ENCODE measurements around the gene ICOS.

The ICOS gene

DNA sequence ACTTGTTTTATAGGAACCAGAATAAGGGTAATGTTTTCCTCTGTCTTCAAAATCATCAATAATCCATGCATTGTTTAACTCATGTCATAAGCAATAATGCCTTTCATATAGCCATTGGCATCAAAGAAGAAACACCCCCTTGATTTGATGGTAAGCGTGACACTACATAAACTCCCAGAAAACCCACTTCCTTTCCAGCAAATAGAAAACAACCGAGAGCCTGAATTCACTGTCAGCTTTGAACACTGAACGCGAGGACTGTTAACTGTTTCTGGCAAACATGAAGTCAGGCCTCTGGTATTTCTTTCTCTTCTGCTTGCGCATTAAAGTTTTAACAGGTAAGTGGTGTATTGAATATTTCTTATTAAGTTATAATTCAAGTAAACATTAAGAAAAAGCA, at the start of gene ICOS:
Gene ICOS, plus strand, starts transcription at position 229 of the 400 bp plus-strand sequence. Its CDS starts 52 bp downstream, at position 281.
- no peak for DNase-seq

GRCh38 chr2:203887677-203888076, 48.9 kb upstream of the ICOS start:
- no peak for DNase-seq

GRCh38 chr2:203889542-203889941, 47.0 kb upstream of the ICOS start:
- no peak for DNase-seq

GRCh38 chr2:203889944-203890343, 46.6 kb upstream of the ICOS start:
- no peak for DNase-seq

GRCh38 chr2:203890733-203891132, 45.8 kb upstream of the ICOS start:
- DNase-seq: no peak

DNA sequence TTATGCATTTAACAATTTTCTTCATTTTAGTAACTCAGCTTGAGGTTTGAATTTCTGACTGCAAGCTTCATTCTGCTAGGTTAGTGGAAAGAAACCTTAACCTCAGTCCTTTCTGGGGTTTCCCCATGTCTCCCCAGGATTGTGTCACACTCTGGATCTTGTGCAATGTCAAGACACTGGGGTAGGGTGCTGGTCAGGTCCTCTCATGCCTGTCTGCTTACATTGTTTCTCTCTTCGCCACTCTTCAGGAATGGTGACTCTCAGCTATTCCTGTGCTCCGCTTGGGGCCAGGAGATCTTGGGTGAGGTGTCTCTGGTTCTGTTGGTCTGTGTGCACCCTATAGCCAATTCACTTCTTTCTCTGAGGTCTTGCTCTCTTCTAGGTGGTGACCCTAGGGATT, 45.1 kb upstream of the ICOS start:
- no peak for DNase-seq

DNA sequence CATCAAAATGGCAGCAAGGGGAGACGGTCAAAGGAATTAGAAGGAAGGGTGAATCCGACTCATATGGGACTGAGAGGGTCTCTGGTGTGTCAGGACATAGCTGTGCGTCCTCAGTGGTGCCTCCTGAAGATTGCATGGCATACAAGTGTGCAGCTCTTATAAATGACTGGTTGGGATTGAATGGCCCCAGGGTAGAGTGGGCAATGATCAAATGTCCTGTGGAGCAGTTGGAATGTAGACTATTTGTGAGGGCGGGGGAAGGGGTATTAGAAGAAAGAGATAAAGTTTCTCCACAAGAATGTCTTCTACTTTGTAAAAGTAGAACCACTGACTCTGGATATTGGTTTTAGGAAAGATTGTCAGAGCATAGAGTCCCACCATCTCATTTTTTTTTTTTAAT, 44.4 kb upstream of the ICOS start:
- DNase-seq: no peak

GRCh38 chr2:203893401-203893800, 43.2 kb upstream of the ICOS start:
- no peak for DNase-seq

GRCh38 chr2:203893840-203894239, 42.7 kb upstream of the ICOS start:
- DNase-seq: no peak

DNA sequence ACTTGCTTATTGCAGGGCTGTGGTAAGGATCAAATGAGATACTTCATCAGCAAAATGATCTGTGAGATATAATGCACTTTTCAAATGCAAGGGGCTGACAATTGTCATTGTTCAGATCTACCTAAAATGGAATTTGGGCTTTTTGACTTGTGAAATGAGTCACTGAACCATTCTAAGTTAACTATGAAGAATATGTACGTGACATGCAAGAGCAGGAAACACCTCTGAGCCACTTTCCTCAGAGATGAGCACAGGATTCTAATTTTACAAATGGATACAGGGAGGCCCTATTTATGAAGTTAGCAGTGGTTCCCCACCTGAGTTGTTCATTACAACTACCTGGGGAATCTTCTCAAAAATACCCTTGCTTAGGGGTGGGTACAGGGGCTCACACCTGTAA, 42.3 kb upstream of the ICOS start:
- no peak for DNase-seq

- no peak for DNase-seq
Observed at GRCh38 chr2:203897544-203897943, 39.0 kb upstream of the ICOS start.

DNA sequence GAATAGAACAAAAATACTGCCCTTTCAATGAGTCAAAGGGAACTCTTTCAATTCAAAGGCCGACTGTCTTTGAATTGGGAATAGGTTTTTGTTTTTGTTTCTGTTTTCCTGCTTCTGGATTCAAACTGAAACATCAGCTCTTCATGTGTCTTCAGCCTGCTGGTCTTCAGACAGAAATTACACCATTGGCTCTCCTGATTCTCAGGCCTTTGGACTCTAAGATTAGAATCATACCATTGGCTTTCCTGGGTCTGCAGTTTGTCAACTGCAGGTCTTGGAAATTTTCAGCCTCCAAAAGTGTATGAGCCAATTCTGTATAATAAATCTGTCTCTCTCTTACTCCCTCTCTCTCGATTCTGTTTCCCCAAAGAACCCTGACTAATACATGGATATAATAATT, 37.9 kb upstream of the ICOS start:
- no peak for DNase-seq

GRCh38 chr2:203900253-203900652, 36.3 kb upstream of the ICOS start:
- no peak for DNase-seq

- no peak for DNase-seq
Observed at GRCh38 chr2:203904022-203904421, 32.5 kb upstream of the ICOS start.

- no peak for DNase-seq
Observed at GRCh38 chr2:203905656-203906055, 30.9 kb upstream of the ICOS start.

DNA sequence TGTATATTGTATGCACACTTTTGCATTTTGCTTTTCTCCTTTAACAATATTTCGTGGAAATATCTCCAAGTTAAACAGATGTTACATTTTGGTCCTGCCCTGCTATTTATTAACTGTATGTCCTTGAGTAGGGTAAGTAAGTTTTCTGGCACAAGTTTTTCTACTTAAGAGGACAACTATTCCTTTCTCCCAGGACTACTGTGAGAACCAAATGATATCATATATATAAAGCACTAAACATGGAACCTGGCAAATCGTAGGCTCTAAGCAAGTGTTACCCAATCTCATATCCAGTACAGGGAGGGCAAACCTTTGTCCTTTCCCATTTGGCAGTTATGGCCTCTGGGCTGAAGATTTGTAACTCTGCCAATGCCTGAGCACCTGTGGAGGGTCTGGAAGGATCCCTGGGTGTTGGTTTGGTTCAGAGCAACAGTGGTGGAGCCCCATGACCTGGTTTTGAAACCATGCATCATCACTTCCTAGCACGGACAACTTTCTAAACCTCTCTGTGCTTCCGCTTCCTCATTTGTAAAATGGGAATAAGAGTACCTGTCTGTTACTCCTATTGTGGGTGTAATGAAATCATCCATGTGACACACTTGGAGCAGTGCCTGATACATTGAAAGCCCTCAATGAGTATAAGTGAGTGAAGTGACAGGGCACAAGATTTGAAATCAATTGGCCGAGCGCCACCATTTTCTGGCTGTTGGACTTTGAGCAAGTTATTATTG, 28.3 kb upstream of the ICOS start:
- DNase-seq: no peak

DNA sequence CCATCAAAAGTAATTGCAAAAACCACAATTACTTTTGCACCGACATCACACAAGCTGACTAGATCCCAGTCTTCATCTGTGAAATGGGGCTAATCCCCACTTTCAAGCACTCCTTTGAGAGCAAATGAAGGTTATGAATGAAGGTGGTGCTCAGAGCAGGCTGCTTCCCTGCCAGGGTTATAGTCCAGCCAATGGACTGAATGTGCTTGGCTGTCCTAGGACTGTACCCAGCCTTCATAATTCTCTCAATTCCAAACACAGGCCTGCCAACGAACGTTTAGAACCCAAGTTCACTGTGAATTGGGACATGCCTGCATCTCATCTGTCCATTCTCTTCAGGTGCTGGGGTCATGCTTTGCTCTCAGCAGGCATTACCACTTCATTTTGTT, 27.8 kb upstream of the ICOS start:
- DNase-seq: no peak

GRCh38 chr2:203909261-203909967, 27.1 kb upstream of the ICOS start:
- DNase-seq: no peak

GRCh38 chr2:203909974-203910373, 26.6 kb upstream of the ICOS start:
- no peak for DNase-seq

DNA sequence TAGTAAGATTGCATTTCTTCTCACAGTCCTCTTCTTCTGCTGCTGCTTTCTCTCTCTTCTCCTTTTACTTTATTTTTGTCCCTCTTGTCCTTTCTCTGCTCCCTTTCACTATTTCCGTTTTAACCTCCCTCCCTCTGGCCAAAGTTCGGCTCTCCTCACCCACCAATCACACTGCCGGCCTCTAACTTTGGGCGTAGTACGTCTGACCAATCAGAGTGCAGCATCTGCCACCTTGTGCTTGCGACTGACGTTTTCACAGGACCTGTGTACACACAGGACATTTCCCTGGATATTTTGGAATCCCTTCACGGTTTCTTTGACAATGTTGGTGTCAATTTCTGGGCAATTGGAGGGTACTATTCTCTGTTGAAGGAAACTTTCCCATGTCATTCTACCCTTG, 22.6 kb upstream of the ICOS start:
- no peak for DNase-seq

DNA sequence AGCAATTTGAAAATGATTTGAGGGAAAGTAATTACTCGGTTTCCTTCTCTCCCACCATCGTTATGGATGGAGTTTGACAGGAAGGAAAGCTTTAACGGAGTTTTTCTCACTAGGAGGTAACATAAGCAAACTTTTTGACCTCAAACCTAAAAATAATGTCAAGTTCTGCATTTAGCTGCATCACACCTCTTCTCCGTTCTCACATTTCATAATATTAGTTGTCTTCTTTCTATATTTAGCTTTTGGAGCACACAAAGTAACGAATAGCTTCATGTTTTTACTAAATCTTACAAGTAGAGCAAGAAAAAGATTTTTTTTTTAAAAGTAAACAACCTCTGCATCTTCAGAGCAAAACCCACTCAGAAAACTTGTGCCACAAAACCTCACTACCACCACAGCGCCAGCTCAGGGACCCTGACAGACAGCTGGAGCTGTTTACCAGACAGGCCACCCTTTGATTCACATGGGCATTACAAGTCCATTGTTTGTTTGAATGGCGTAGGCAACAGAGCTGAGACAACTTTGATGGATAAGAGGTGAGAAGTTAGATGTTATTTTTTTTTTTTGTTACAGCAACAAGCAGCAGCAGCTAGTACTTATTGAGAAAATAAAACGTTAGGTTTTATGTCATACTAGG, 21.9 kb upstream of the ICOS start:
- no peak for DNase-seq

DNA sequence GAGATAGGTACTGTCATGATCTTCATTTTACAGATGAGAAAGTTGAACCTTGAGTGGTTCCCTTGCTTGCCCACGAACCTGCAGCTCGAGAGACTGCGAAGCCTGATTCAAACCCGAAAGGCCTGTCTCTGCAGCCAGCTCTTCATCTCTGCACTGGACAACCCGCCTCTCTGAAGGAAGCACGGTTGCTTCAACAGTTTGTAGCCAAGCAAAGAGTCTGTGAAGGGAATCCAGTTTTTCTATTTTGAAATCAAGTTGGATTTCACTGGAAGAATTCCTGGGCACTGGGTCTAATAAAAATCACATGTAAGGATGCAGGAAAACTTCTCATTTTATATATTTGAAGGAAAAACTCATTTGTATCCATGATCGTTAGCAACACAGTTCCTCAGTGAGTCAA, 21.3 kb upstream of the ICOS start:
- no peak for DNase-seq

DNA sequence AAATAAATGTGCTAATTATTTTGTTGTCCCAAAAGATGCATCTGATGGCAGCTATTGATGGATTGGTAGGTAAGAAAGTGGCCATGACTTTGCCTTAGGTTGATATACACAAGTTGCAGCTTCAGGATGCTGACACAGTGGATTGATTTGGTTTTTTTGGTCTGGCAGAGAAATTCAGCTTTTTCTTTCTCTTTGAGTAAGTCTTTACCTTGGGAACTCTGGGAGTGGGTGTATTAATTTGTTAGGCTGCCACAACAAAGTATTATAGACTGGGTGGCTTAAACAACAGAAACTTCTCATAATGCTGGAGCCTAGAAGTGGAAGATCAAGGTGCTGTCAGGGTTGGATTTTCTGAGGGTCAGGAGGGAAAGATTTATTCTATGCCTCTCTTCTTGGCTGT, 19.8 kb upstream of the ICOS start:
- no peak for DNase-seq

DNA sequence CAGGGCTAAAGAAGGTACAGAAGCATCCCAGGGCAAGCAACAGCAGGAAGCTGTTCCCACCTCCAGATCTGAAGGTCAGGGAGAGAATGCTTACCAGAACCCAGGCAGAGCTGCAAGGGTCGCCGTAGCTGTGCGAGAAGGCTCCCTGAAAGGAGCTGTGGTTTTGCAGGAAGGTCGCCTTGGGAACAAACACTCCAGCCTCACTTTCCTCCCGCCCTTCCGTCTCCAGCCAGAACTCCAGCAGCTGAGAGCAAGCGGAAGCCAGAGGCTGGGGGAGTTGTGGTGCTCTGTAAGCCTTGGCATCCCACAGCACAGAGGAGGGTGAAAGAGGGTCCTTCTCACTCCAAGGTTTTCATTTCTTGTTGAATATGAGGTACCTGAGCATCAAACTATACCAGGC, 18.3 kb upstream of the ICOS start:
- DNase-seq: no peak

Measured in NCI-H510A (cell line).